ENCODE measurements around the gene KCNT2. TPM values are rescaled to one million over a fixed set of nuclear protein-coding genes. Genes with fewer than 3 reads are reported as not detected.
A peak's percentile ranks its signal among the peaks of the same experiment; 100 is the strongest.

The KCNT2 gene
- total and polyA plus RNA-seq, 2 experiments from 2014 or later, result 0.14 to 0.32 TPM

GRCh38 chr1:196209265-196209664 is 399.0 kb downstream of the KCNT2 start:
- Histone ChIP-seq H3K9ac (no peak overlapping the region), H3K9me3 (ENCODE audit: low read depth) (no peaks in the 10 kb centered on the region), H3K27me3 (replicated peaks; ENCODE audit: insufficient read depth) (no peaks in the 10 kb centered on the region), H3K27ac (no peak overlapping the region), H3K4me2 (ENCODE audit: unreplicated experiment) (no peak overlapping the region), H3K9me2 (ENCODE audit: insufficient read depth) (no peaks in the 10 kb centered on the region), H3K4me1 (ENCODE audit: insufficient read depth) (peaks cover 4% of the 10 kb centered on the region; the same call in 1 of the 2 replicates), H4K20me1 (ENCODE audit: insufficient read depth) (no peaks in the 10 kb centered on the region), H3K79me2 (ENCODE audit: insufficient read depth) (no peaks in the 10 kb centered on the region), H3K4me3 (no peak overlapping the region), H3K36me3 (ENCODE audit: low read depth) (no peaks in the 10 kb centered on the region), H3F3A (ENCODE audit: insufficient read depth) (no peaks in the 10 kb centered on the region), H2AFZ (no peak overlapping the region)
- peak; percentile 6 for DNase-seq
- WGBS, 2 experiments (ENCODE audit: low coverage in 1 of 2, low lambda C conversion rate in 2 of 2, missing lambda C conversion rate in 2 of 2), result 13 to 15% methylated on average over 3 of the region's 3 CpGs
- TF ChIP-seq EZH2 (IDR thresholded peaks at IDR 0.05; ENCODE audit: insufficient read depth, poor library complexity, severe bottlenecking), result no peak
- TF ChIP-seq EZH2phosphoT487 (IDR thresholded peaks at IDR 0.05; ENCODE audit: insufficient read depth, low read depth), result no peak
- in situ Hi-C loops (cut with MboI), result no loop called here

- H3K79me2 ChIP-seq (ENCODE audit: insufficient read depth), result no peaks in the 10 kb centered on the region
- no peaks in the 10 kb centered on the region for H4K20me1 ChIP-seq (ENCODE audit: insufficient read depth)
- no peak overlapping the region for H3K4me3 ChIP-seq
- H3K4me1 ChIP-seq (ENCODE audit: insufficient read depth), result peaks cover 4% of the 10 kb centered on the region; the same call in 1 of the 2 replicates
- H2AFZ ChIP-seq, result no peak overlapping the region
- DNase-seq, result no peak
- H3K9me2 ChIP-seq (ENCODE audit: insufficient read depth), result no peaks in the 10 kb centered on the region
- H3F3A ChIP-seq (ENCODE audit: insufficient read depth), result no peaks in the 10 kb centered on the region
- no peak for TF ChIP-seq EZH2phosphoT487 (IDR thresholded peaks at IDR 0.05; ENCODE audit: insufficient read depth, low read depth)
- TF ChIP-seq EZH2 (IDR thresholded peaks at IDR 0.05; ENCODE audit: insufficient read depth, poor library complexity, severe bottlenecking), result no peak
- in situ Hi-C loops (cut with MboI), result no loop called here
- no peak overlapping the region for H3K4me2 ChIP-seq (ENCODE audit: unreplicated experiment)
- H3K9me3 ChIP-seq (ENCODE audit: low read depth), result no peaks in the 10 kb centered on the region
- H3K27me3 ChIP-seq (replicated peaks; ENCODE audit: insufficient read depth), result no peaks in the 10 kb centered on the region
- H3K27ac ChIP-seq, result no peak overlapping the region
- no peak overlapping the region for H3K9ac ChIP-seq
- H3K36me3 ChIP-seq (ENCODE audit: low read depth), result no peaks in the 10 kb centered on the region
- WGBS, 2 experiments (ENCODE audit: low coverage in 1 of 2, low lambda C conversion rate in 2 of 2, missing lambda C conversion rate in 2 of 2), result 62 to 70% methylated on average over 3 of the region's 3 CpGs
Observed at GRCh38 chr1:196207612-196208217, 400.5 kb downstream of the KCNT2 start.

- no peaks in the 10 kb centered on the region for H3K27me3 ChIP-seq (replicated peaks; ENCODE audit: insufficient read depth)
- no peak overlapping the region for H3K4me2 ChIP-seq (ENCODE audit: unreplicated experiment)
- no peak for DNase-seq
- WGBS, 2 experiments (ENCODE audit: low coverage in 1 of 2, low lambda C conversion rate in 2 of 2, missing lambda C conversion rate in 2 of 2), result 64 to 80% methylated on average over 2 of the region's 2 CpGs
- H3K9ac ChIP-seq, result no peak overlapping the region
- no peaks in the 10 kb centered on the region for H3K9me2 ChIP-seq (ENCODE audit: insufficient read depth)
- no peaks in the 10 kb centered on the region for H3K36me3 ChIP-seq (ENCODE audit: low read depth)
- peaks cover 4% of the 10 kb centered on the region; the same call in 1 of the 2 replicates for H3K4me1 ChIP-seq (ENCODE audit: insufficient read depth)
- H3F3A ChIP-seq (ENCODE audit: insufficient read depth), result no peaks in the 10 kb centered on the region
- no peaks in the 10 kb centered on the region for H4K20me1 ChIP-seq (ENCODE audit: insufficient read depth)
- H3K4me3 ChIP-seq, result no peak overlapping the region
- in situ Hi-C loops (cut with MboI), result no loop called here
- TF ChIP-seq EZH2 (IDR thresholded peaks at IDR 0.05; ENCODE audit: insufficient read depth, poor library complexity, severe bottlenecking) (no peak), EZH2phosphoT487 (IDR thresholded peaks at IDR 0.05; ENCODE audit: insufficient read depth, low read depth) (no peak)
- no peak overlapping the region for H2AFZ ChIP-seq
- H3K27ac ChIP-seq, result no peak overlapping the region
- no peaks in the 10 kb centered on the region for H3K9me3 ChIP-seq (ENCODE audit: low read depth)
- no peaks in the 10 kb centered on the region for H3K79me2 ChIP-seq (ENCODE audit: insufficient read depth)
Observed at GRCh38 chr1:196205882-196206281, 402.4 kb downstream of the KCNT2 start.

- in situ Hi-C loops (cut with MboI), result no loop called here
- DNase-seq, result no peak
- 71 to 88% methylated on average over 1 of the region's 1 CpG for WGBS, 2 experiments (ENCODE audit: low coverage in 1 of 2, low lambda C conversion rate in 2 of 2, missing lambda C conversion rate in 2 of 2)
- Histone ChIP-seq H4K20me1 (ENCODE audit: insufficient read depth) (no peaks in the 10 kb centered on the region), H3K27ac (no peak overlapping the region), H3K9ac (no peak overlapping the region), H2AFZ (no peak overlapping the region), H3K79me2 (ENCODE audit: insufficient read depth) (no peaks in the 10 kb centered on the region), H3K4me3 (no peak overlapping the region), H3K9me2 (ENCODE audit: insufficient read depth) (no peaks in the 10 kb centered on the region), H3K4me2 (ENCODE audit: unreplicated experiment) (no peak overlapping the region), H3K36me3 (ENCODE audit: low read depth) (no peaks in the 10 kb centered on the region), H3K4me1 (ENCODE audit: insufficient read depth) (no peaks in the 10 kb centered on the region), H3K27me3 (replicated peaks; ENCODE audit: insufficient read depth) (no peaks in the 10 kb centered on the region), H3F3A (ENCODE audit: insufficient read depth) (no peaks in the 10 kb centered on the region), H3K9me3 (ENCODE audit: low read depth) (no peaks in the 10 kb centered on the region)
- TF ChIP-seq EZH2 (IDR thresholded peaks at IDR 0.05; ENCODE audit: insufficient read depth, poor library complexity, severe bottlenecking) (no peak), EZH2phosphoT487 (IDR thresholded peaks at IDR 0.05; ENCODE audit: insufficient read depth, low read depth) (no peak)
Observed at GRCh38 chr1:196196486-196196885, 411.8 kb downstream of the KCNT2 start.
